SH-SY5Y (cell line): ENCODE measurements around the gene TRPM3.

ENCODE experiments used
- GATA2 ChIP-seq: IDR thresholded peaks from 2 replicates; pipeline ENCODE4 v1.6.1; 2011; ENCODE audit warnings: mild to moderate bottlenecking, low read depth, low read length
- GATA3 ChIP-seq: IDR thresholded peaks from 2 replicates; pipeline ENCODE4 v1.6.1; 2011; ENCODE audit warnings: low read depth, mild to moderate bottlenecking, low read length, moderate library complexity

GRCh38 chr9:71025728-71026127 lies 95.7 kb downstream of the TRPM3 start:
- TF ChIP-seq GATA2 = no peak
- no peak for TF ChIP-seq GATA3
